ENCODE data around the gene ZRANB1.

- TF ChIP-seq CTCF (IDR thresholded peaks at IDR 0.05) = no peak
- TF ChIP-seq POLR2A (IDR thresholded peaks at IDR 0.05) = no peak
Measured at GRCh38 chr10:124923684-124924083, 18.2 kb upstream of the ZRANB1 start.

All from uterus (tissue), 2 donors.